A549 treated with RU486 at 1 μM for 4 hours (cell line): ENCODE results near the gene SYNE2. TPM values are rescaled to one million over a fixed set of nuclear protein-coding genes. Genes with fewer than 3 reads are reported as not detected.

Experiments
- total RNA-seq: library from RNA; stranded (reverse); fragments of 200-300 nt; extraction: Qiagen RNA extraction; gene quantifications from 5 replicates; pipeline ENCODE4 v1.2.3, GENCODE V29; 2022; ENCODE audit warnings: low read depth

SYNE2 gene
- 8.7 to 10.9 TPM (median 9.2 TPM) in 5 replicates for total RNA-seq

DNA sequence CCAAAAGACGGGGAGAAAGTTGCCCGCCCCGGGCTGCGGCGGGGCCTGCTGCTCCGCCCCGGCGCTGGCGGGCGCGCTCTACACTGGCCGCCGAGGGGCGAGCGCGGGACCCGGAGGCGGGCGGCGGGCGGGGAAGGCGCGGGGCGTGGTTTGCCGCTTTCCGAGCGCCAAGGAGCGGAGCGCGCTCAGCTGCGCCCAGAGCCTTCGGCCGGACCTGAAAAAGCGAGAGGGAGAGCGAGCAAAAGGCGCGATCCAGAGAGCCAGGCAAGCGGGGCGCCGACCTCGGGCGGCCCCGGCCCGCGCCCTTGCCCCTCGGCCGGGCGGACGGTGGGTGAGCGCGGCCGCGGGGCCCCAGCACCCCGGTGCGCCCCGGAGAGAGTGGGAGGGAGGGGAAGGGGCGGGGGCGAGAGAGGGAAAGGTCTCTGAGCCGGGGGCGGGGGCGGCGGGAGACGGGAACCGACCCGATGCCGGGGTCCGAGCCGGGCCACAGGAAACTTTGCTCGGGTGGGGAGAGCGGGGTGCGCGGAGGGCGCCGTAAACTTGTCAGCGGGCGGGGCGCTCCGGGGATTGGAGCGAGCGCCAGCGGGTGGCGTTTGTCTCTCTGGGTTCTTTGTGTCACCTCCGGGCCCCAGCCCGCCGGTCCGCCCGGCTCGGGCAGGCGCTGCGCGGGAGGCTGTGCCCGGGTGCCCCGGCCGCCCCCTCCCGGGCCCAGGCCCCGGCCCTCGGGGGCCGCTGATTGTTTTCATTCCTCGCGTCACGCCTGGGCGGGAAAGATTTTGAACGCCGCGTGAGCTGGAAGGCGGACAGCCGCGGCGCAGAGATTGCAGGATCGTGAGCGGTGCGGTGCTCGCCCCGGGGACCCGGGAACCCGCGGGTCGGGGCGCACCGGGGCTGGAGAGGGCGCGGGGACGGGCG lies at the start of gene SYNE2:
Gene SYNE2 (plus strand): TSS at position 188 of the 915 bp plus-strand sequence. CDS start 56,145 bp downstream, outside the sequence.

Other genes with a start within 250 kb of the SYNE2 start
- gene WDR89, start 211.1 kb upstream of the SYNE2 start, total RNA-seq = 5.5 to 10.8 TPM (median 10.6 TPM) in 5 replicates
- gene SGPP1, start 124.9 kb upstream of the SYNE2 start, total RNA-seq = 5.9 to 16.9 TPM (median 16.3 TPM) in 5 replicates